DLD1 (cell line): ENCODE data around the gene LEP.

Experiments used
- in situ Hi-C: cut with HindIII; loops from 2 replicates; pipeline ENCODE4 v1.10.0; 2017; ENCODE audit warnings: low sequenced_read_pairs

Gene LEP

GRCh38 chr7:128242661-128243060, 1.6 kb downstream of the LEP start:
- in situ Hi-C loops = no loop called here

GRCh38 chr7:128243273-128243672, 2.2 kb downstream of the LEP start:
- in situ Hi-C loops = no loop called here

DNA sequence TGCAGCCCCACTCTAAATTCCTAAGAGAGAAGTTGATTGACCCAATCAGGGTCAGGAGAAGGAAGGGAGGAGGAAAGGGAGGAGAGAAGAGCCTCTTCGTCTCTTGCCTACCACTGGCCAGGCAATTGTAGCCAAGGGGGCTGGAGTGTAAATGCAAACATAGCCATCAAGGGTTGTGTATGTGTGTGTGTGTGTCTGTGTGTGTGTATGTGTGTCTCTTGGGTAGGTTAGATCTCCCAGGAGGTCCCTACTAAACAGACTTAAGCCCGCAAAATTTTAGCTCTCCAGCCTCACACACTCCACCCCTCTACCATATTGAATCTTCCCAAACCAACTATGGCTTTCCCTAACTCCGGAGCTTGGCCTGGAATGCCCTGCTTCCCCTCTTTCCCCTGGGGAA, 3.8 kb downstream of the LEP start:
- in situ Hi-C loops = no loop called here

DNA sequence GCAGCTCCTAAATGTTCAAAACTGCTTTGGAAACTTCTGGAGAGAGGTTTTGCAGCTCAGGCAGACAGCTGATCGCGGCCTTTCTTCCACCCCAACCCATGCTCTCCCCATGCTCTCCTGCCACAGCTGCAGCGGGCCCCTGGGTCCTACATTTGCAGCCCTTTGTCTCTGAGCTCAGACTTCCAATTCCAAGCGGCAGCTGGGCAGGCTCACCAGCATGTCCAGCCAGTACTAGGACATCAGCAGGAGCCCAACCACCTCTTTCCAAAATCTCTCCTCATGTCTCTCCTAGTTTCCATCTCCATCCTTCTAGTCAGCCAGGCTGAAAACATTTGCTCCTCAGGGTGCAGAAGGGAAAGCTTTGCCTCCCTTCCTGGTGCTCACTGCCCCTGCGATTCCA, 6.0 kb downstream of the LEP start:
- in situ Hi-C loops = no loop called here

GRCh38 chr7:128247640-128248194, 6.6 kb downstream of the LEP start:
- in situ Hi-C loops = no loop called here

DNA sequence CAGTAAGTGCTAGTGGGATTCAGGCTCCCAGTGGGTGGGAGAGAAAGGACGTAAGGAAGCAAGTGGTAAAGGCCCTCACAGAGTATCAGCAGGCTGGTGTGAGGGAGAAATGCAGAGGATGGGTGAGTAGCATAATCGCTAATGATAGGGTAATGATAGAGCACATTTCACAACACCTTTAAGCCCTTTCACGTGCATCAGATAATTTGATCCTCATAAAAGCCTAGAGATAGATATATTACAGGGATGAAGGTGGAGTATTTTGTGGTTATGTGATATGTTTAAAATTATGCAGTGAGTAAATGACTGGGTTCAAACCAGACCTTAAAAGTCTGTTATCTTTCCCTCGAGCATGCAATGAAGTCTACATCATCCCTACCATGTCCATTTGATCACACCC, 10.3 kb downstream of the LEP start:
- in situ Hi-C loops = no loop called here

- in situ Hi-C loops = no loop called here
These were observed 12.6 kb downstream of the LEP start for GRCh38 chr7:128253701-128254100.

- in situ Hi-C loops = no loop called here
These were observed 13.4 kb downstream of the LEP start for GRCh38 chr7:128254470-128254869.

DNA sequence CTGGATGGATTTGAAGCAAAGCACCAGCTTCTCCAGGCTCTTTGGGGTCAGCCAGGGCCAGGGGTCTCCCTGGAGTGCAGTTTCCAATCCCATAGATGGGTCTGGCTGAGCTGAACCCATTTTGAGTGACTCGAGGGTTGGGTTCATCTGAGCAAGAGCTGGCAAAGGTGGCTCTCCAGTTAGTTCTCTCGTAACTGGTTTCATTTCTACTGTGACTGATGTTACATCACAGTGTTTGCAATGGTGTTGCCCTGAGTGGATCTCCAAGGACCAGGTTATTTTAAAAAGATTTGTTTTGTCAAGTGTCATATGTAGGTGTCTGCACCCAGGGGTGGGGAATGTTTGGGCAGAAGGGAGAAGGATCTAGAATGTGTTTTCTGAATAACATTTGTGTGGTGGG, 14.2 kb downstream of the LEP start:
- in situ Hi-C loops = no loop called here

GRCh38 chr7:128257458-128257857, 16.4 kb downstream of the LEP start:
- in situ Hi-C loops = no loop called here

DNA sequence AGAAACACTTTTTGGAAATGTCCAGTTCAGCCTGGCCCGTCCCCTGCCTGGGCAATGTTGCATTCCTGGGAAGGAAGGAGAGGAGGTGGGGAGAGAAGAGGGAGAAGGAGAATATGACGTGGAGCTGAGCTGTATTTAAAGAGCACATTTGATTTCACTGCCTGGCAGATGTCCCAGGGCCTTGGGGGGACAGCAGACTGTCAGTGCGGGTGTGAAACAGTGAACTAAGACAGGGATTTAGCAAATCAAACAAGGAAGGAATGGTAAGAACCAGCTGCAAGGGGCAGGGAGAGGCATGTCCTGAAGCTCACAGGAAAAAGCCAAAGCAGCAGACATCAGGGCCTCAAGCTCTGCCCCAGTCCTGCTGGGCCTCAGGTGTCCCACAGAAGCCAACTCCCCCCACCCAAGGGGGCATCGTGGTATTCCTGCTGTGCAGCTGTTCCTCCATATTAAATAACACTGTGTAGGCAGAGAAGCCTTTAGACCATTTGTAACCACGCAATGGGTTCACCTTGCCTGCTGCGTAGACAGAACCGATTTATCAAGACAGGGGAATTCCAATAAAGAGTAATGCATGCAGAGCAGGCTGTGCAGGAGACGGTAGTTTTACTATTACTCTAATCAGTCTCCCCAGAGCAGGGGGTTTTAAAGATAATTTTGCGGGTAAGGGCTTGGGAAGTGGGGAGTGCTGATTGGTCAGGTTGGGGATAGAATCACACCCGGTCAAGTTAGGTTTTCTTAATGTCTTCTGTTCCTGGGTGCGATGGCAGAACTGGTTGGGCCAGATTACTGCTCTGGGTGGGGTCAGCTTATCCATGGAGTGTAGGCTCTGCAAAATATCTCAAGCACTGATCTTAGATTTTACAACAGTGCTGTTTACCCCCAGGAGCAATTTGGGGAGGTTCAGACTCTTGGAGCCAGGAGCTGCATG, 18.3 kb downstream of the LEP start:
- in situ Hi-C loops = loop anchor here (10.0 kb wide), 1 partner anchor 65 kb away; no protein-coding TSS in a partner anchor

DNA sequence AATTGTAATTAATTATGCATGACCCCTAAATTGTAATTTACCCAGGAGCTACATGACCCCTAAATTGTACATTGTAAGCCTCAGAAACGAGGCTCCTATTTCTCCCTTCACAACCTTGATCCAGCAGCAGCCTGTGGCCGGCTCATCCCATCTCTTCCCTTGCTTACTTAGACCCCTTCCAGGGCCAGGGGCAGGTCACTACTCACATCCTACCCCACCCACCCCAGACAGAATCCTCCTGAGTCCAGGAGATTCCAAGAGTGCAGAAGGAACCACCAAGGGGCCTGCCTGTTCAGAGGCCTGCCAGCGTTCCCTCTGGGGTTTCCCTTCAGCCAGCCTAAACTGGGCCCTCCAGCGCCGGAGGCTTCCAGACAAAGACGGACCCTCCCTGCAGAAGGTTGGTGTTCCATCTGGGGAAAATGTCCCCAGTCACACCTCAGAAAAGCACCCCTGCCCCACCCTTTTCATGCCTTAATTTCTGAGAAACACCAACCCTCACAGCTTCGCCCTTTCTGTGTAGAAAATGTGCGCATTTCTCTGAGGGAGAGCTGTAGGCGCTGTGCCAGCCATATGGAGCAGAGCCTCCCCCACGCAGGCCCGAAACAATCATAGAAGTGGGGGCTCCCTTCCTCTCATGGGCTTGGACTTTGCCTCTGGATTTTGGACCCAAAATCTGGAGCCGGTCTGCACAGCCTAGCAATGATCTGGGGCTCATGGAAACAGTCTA, 19.2 kb downstream of the LEP start:
- in situ Hi-C loops = loop anchor here (10.0 kb wide), 1 partner anchor 65 kb away; no protein-coding TSS in a partner anchor

GRCh38 chr7:128262273-128263028, 21.4 kb downstream of the LEP start:
- in situ Hi-C loops = loop anchor here (10.0 kb wide), 1 partner anchor 62 kb away; no protein-coding TSS in a partner anchor

- in situ Hi-C loops = loop anchor here (10.0 kb wide), 1 partner anchor 61 kb away; no protein-coding TSS in a partner anchor
These were observed 22.3 kb downstream of the LEP start for GRCh38 chr7:128263420-128263819.

DNA sequence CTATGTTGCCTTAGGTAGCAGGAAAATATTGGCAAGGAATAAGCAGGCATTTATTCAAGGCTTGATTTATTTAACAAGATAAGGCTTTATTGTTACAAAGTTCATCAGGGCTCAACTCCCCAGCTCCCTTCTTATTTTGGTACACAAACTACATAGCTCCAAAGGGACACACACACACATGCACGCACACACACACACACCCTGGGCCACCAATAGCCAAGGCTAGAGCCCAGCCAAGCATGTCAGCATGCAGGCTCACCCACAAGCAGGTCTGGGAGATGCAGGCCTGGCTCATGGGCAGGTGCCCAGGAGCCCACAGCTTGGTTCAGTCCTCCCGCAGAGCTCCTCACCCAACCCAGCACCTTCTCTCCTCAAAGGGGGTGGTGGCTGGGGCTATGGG, 23.4 kb downstream of the LEP start:
- in situ Hi-C loops = loop anchor here (10.0 kb wide), 1 partner anchor 60 kb away; no protein-coding TSS in a partner anchor

GRCh38 chr7:128265156-128265905, 24.3 kb downstream of the LEP start:
- in situ Hi-C loops = loop anchor here (10.0 kb wide), 1 partner anchor 59 kb away; no protein-coding TSS in a partner anchor

- in situ Hi-C loops = loop anchor here (10.0 kb wide), 1 partner anchor 59 kb away; no protein-coding TSS in a partner anchor
These were observed 24.8 kb downstream of the LEP start for GRCh38 chr7:128265906-128266300.

GRCh38 chr7:128266529-128266882, 25.4 kb downstream of the LEP start:
- in situ Hi-C loops = loop anchor here (10.0 kb wide), 1 partner anchor 58 kb away; no protein-coding TSS in a partner anchor

DNA sequence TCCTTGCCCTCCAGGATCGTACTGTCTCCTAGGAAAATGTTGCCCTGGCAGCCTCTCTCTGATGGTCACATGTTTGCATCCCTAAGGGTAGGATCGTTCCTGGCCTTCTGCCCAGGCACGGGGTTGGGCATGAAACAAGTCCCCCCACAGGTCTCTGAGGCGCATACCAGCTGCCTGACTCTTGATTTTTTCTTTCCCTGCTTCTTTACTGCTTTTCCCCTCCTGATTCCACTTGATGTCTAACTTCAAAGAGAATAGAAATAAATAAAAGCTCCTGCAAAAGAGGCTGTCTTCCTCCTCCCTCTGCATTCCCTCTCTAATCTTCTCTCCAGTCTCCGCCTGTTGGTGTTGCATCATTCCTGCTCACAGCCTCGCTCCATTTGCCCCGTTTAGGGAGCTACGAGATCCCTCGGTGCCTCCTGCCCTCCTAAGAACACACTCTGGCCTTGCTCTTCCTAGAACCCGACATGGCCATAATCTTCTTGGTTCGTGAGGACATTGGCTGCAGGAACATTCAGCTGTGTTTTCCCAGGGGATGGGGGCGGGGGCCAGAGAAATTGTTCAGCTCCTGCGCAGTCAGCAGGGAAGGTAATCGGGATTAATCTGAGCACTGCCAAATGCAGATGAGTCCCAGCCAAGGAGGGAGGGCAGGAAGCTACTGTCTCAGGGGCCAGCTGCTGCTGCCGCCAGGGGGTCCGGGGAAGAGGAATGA, 26.0 kb downstream of the LEP start:
- in situ Hi-C loops = loop anchor here (10.0 kb wide), 1 partner anchor 58 kb away; no protein-coding TSS in a partner anchor
